HG03442 (cell line): ENCODE results near the gene ELMO1.
"Not testable (repeated sequence)": the region's sequence is repeated elsewhere in the genome, so short reads cannot be mapped to it uniquely, and the experiment has no call there.

Experiments
- ATAC-seq: cut with Tn5 transposase; IDR thresholded peaks from one replicate; pipeline ENCODE4 v1.9.1; 2021; ENCODE audit warnings: mild to moderate bottlenecking, moderate library complexity; ENCODE audit not compliant: unreplicated experiment

ELMO1 gene

GRCh38 chr7:36995776-36996175 is 452.9 kb downstream of the ELMO1 start:
- ATAC-seq = no peak

GRCh38 chr7:36994456-36995112 is 454.1 kb downstream of the ELMO1 start:
- ATAC-seq = no peak

GRCh38 chr7:36986948-36987724 is 461.5 kb downstream of the ELMO1 start:
- peak; percentile 57 for ATAC-seq

GRCh38 chr7:36986511-36986933 is 462.1 kb downstream of the ELMO1 start:
- no peak for ATAC-seq

GRCh38 chr7:36985866-36986400 is 462.7 kb downstream of the ELMO1 start:
- ATAC-seq = no peak

- no peak for ATAC-seq
These were observed 463.3 kb downstream of the ELMO1 start for GRCh38 chr7:36985316-36985715.

- ATAC-seq = no peak
These were observed 463.9 kb downstream of the ELMO1 start for GRCh38 chr7:36984710-36985312.

GRCh38 chr7:36984041-36984521 is 464.6 kb downstream of the ELMO1 start:
- no peak for ATAC-seq

GRCh38 chr7:36982766-36983165 is 465.9 kb downstream of the ELMO1 start:
- ATAC-seq = no peak

GRCh38 chr7:36979810-36980248 is 468.8 kb downstream of the ELMO1 start:
- ATAC-seq = no peak

- ATAC-seq = no peak
These were observed 470.2 kb downstream of the ELMO1 start for GRCh38 chr7:36978461-36978860.

- ATAC-seq = no peak
These were observed 470.8 kb downstream of the ELMO1 start for GRCh38 chr7:36977878-36978277.

- ATAC-seq = not testable (repeated sequence)
These were observed 475.1 kb downstream of the ELMO1 start for GRCh38 chr7:36973534-36973933.

GRCh38 chr7:36972140-36972518 is 476.5 kb downstream of the ELMO1 start:
- ATAC-seq = no peak

- ATAC-seq = no peak
These were observed 477.0 kb downstream of the ELMO1 start for GRCh38 chr7:36971515-36972139.

GRCh38 chr7:36970551-36971514 is 477.8 kb downstream of the ELMO1 start:
- no peak for ATAC-seq

- no peak for ATAC-seq
These were observed 479.3 kb downstream of the ELMO1 start for GRCh38 chr7:36969376-36969775.

GRCh38 chr7:36967387-36967786 is 481.3 kb downstream of the ELMO1 start:
- no peak for ATAC-seq

GRCh38 chr7:36966636-36967035 is 482.0 kb downstream of the ELMO1 start:
- ATAC-seq = no peak

- ATAC-seq = no peak
These were observed 482.6 kb downstream of the ELMO1 start for GRCh38 chr7:36966039-36966438.
